NCI-H1436 treated with DMSO at 0.1 percent for 48 hours (cell line): Measurements from ENCODE around the gene RPL22.
"Not testable (repeated sequence)": the region's sequence is repeated elsewhere in the genome, so short reads cannot be mapped to it uniquely, and the experiment has no call there.

Source experiments
- DNase-seq: peaks from one replicate; lab custom pipeline; 2025; lab: John Stamatoyannopoulos, UW

RPL22 gene

GRCh38 chr1:6233376-6233775, 34.0 kb upstream of the RPL22 start:
- no peak for DNase-seq

GRCh38 chr1:6225651-6226050, 26.3 kb upstream of the RPL22 start:
- DNase-seq, result no peak

- no peak for DNase-seq
Measured at GRCh38 chr1:6224718-6225117, 25.3 kb upstream of the RPL22 start.

GRCh38 chr1:6223617-6224016, 24.2 kb upstream of the RPL22 start:
- no peak for DNase-seq

GRCh38 chr1:6222636-6223035, 23.2 kb upstream of the RPL22 start:
- no peak for DNase-seq

GRCh38 chr1:6221210-6221784, 21.9 kb upstream of the RPL22 start:
- DNase-seq, result no peak

- DNase-seq, result no peak
Measured at GRCh38 chr1:6220236-6220635, 20.8 kb upstream of the RPL22 start.

- DNase-seq, result not testable (repeated sequence)
Measured at GRCh38 chr1:6219641-6220040, 20.2 kb upstream of the RPL22 start.

- DNase-seq, result no peak
Measured at GRCh38 chr1:6218375-6219164, 19.2 kb upstream of the RPL22 start.

GRCh38 chr1:6212193-6212959, 13.0 kb upstream of the RPL22 start:
- no peak for DNase-seq

GRCh38 chr1:6211731-6212130, 12.3 kb upstream of the RPL22 start:
- DNase-seq, result no peak

GRCh38 chr1:6210591-6211355, 11.4 kb upstream of the RPL22 start:
- no peak for DNase-seq

GRCh38 chr1:6209661-6210580, 10.5 kb upstream of the RPL22 start:
- no peak for DNase-seq

GRCh38 chr1:6208723-6209660, 9.6 kb upstream of the RPL22 start:
- no peak for DNase-seq

GRCh38 chr1:6207921-6208320, 8.5 kb upstream of the RPL22 start:
- no peak for DNase-seq

GRCh38 chr1:6207075-6207885, 7.9 kb upstream of the RPL22 start:
- DNase-seq, result no peak

GRCh38 chr1:6206520-6206855, 7.1 kb upstream of the RPL22 start:
- no peak for DNase-seq

- no peak for DNase-seq
Measured at GRCh38 chr1:6205849-6206519, 6.6 kb upstream of the RPL22 start, which contains the start of gene RNF207. TSS of gene RNF207 (plus strand) at chr1:6206119. CDS start at chr1:6206536, 417 bp downstream.

- DNase-seq, result no peak
Measured at GRCh38 chr1:6202256-6202655, 2.9 kb upstream of the RPL22 start.
